Vagina (tissue), 2 donors: ENCODE measurements around the gene ADPRH. TPM values are rescaled to one million over a fixed set of nuclear protein-coding genes. Genes with fewer than 3 reads are reported as not detected.

Source experiments
- DNase-seq, 2 donors: peaks; one replicate each; pipeline ENCODE4 v3.0.0-alpha.2; 2017; ENCODE audit errors: extremely low spot score in 2 of 2
- H3K27ac ChIP-seq: fragments of 200-600 bp; sonication (generic); one replicate; pipeline ENCODE4 v1.5.1; 2019
- H3K27me3 ChIP-seq: fragments of 200-600 bp; sonication (generic); one replicate; pipeline ENCODE4 v1.5.1; 2019
- H3K36me3 ChIP-seq, 2 donors: fragments of 200-600 bp; sonication (generic); one replicate each; pipeline ENCODE4 v1.5.1; 2017 to 2019
- H3K4me1 ChIP-seq: fragments of 200-600 bp; sonication (generic); one replicate; pipeline ENCODE4 v1.5.1; 2019
- H3K4me3 ChIP-seq, 2 donors: fragments of 200-600 bp; sonication (generic); 1 replicate in 1 of 2; 2 replicates in 1 of 2; pipeline ENCODE4 v1.5.1; 2016 to 2019
- H3K9me3 ChIP-seq: fragments of 200-600 bp; sonication (generic); one replicate; pipeline ENCODE4 v1.5.1; 2019
- CTCF ChIP-seq, 3 experiments: fragments of 450-650 bp in 2 of 3; fragments of 200-600 bp in 1 of 3; sonication (generic) in 1 of 3; IDR thresholded peaks; one replicate each; pipeline ENCODE4 v1.5.1; 2017 to 2019; ENCODE audit warnings: antibody characterized with exemption in 3 of 3, mild to moderate bottlenecking in 2 of 3, moderate library complexity in 2 of 3
- POLR2A ChIP-seq, 2 donors: fragments of 450-650 bp; IDR thresholded peaks; one replicate each; pipeline ENCODE4 v1.6.1; 2017; ENCODE audit warnings: antibody characterized with exemption in 2 of 2, mild to moderate bottlenecking in 2 of 2, moderate library complexity in 2 of 2
- POLR2AphosphoS5 ChIP-seq, 2 donors: sonication (generic); formaldehyde crosslinking; IDR thresholded peaks; one replicate each; pipeline ENCODE4 v1.9.0; 2017; ENCODE audit warnings: antibody characterized with exemption in 2 of 2, mild to moderate bottlenecking in 2 of 2, low read depth in 1 of 2; ENCODE audit not compliant: insufficient read depth in 1 of 2
- intact Hi-C: fragments of 100-400 bp; cut with DNase I; formaldehyde crosslinking; loops from one replicate; pipeline ENCODE4 v1.15.1; 2023
- total RNA-seq: library from RNA; depleted of rRNA; stranded (reverse); fragments of >200 nt; gene quantifications from one replicate; pipeline ENCODE4 v1.2.3, GENCODE V29; 2016

ADPRH gene
- total RNA-seq, 1 donor from 2014 or later: 2.9 TPM

DNA sequence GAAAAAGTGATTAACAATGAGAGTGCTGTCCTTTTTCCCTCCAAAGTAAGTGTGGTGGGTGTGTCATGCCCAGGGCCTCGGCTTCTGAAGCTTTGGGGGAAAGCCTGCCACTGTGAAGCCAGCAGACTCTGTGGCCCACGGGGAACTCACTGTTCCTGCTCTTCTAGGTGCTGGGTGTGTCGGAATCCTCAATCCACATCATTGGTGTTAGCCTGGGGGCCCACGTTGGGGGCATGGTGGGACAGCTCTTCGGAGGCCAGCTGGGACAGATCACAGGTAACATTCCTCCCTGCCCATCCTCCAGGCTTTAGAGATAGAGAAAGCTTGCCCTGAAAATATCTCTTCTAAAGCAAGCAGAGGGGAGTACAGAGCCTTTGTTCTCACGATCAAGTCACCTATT lies 30.0 kb downstream of the ADPRH start:
- no peaks in the 10 kb centered on the region for H3K27me3 ChIP-seq
- H3K9me3 ChIP-seq: no peaks in the 10 kb centered on the region
- H3K4me3 ChIP-seq: no peak overlapping the region
- no peak for TF ChIP-seq POLR2AphosphoS5 (IDR thresholded peaks at IDR 0.05; ENCODE audit: insufficient read depth in 1 of 2, low read depth in 1 of 2)
- no peak for DNase-seq
- H3K36me3 ChIP-seq: no peaks in the 10 kb centered on the region
- H3K4me1 ChIP-seq: no peaks in the 10 kb centered on the region
- H3K27ac ChIP-seq: no peak overlapping the region
- intact Hi-C loops: no loop called here

DNA sequence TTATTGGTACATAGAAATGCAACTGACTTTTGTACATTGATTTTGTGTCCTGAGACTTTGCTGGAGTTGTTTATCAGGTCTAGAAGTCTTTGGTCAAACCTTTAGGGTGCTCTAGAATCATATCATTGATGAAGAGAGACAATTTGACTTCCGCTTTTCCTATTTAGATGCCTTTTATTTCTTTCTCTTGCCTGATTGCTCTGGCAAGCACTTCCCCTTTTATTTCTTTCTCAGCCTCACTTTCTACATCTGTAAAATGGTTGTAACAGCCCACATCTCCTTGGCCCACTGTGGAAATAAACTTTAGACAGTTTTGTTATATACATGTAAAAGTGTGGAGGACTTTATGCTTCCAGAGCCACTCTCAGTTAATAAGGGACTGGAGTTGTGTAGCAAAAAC lies 32.4 kb downstream of the ADPRH start:
- intact Hi-C loops: no loop called here
- DNase-seq: no peak
- no peak overlapping the region for H3K4me3 ChIP-seq

GRCh38 chr3:119613201-119613600 lies 33.9 kb downstream of the ADPRH start:
- Histone ChIP-seq H3K4me1 (no peaks in the 10 kb centered on the region), H3K27ac (no peak overlapping the region), H3K4me3 (no peak overlapping the region), H3K9me3 (no peaks in the 10 kb centered on the region), H3K27me3 (no peaks in the 10 kb centered on the region), H3K36me3 (no peaks in the 10 kb centered on the region)
- DNase-seq: peak in 1 of 2 donors; percentile 32
- TF ChIP-seq POLR2A (IDR thresholded peaks at IDR 0.05) (no peak), CTCF (IDR thresholded peaks at IDR 0.05) (no peak), POLR2AphosphoS5 (IDR thresholded peaks at IDR 0.05; ENCODE audit: insufficient read depth in 1 of 2, low read depth in 1 of 2) (no peak)
- intact Hi-C loops: no loop called here

More for the DNA sequence above, 32.4 kb downstream of the ADPRH start:
- H3K27me3 ChIP-seq: no peaks in the 10 kb centered on the region
- no peaks in the 10 kb centered on the region for H3K36me3 ChIP-seq
- no peaks in the 10 kb centered on the region for H3K4me1 ChIP-seq
- no peaks in the 10 kb centered on the region for H3K9me3 ChIP-seq
- H3K27ac ChIP-seq: no peak overlapping the region
- no peak for TF ChIP-seq POLR2AphosphoS5 (IDR thresholded peaks at IDR 0.05; ENCODE audit: insufficient read depth in 1 of 2, low read depth in 1 of 2)
- no peak for TF ChIP-seq CTCF (IDR thresholded peaks at IDR 0.05)
- TF ChIP-seq POLR2A (IDR thresholded peaks at IDR 0.05): no peak

GRCh38 chr3:119613872-119614271 lies 34.6 kb downstream of the ADPRH start:
- no peaks in the 10 kb centered on the region for H3K36me3 ChIP-seq
- TF ChIP-seq CTCF (IDR thresholded peaks at IDR 0.05): no peak
- no peak for TF ChIP-seq POLR2AphosphoS5 (IDR thresholded peaks at IDR 0.05; ENCODE audit: insufficient read depth in 1 of 2, low read depth in 1 of 2)
- TF ChIP-seq POLR2A (IDR thresholded peaks at IDR 0.05): no peak
- no peak overlapping the region for H3K4me3 ChIP-seq
- no peaks in the 10 kb centered on the region for H3K9me3 ChIP-seq
- H3K27me3 ChIP-seq: no peaks in the 10 kb centered on the region
- intact Hi-C loops: no loop called here
- no peaks in the 10 kb centered on the region for H3K4me1 ChIP-seq
- no peak overlapping the region for H3K27ac ChIP-seq
- DNase-seq: peak in 1 of 2 donors; percentile 67

- intact Hi-C loops: no loop called here
- TF ChIP-seq POLR2A (IDR thresholded peaks at IDR 0.05): no peak
- Histone ChIP-seq H3K36me3 (no peaks in the 10 kb centered on the region), H3K4me3 (no peak overlapping the region), H3K4me1 (no peaks in the 10 kb centered on the region), H3K9me3 (no peaks in the 10 kb centered on the region), H3K27ac (no peak overlapping the region), H3K27me3 (no peaks in the 10 kb centered on the region)
- no peak for DNase-seq
These were observed 36.8 kb downstream of the ADPRH start for GRCh38 chr3:119616056-119616455.

GRCh38 chr3:119619094-119619493 lies 39.8 kb downstream of the ADPRH start:
- H3K27me3 ChIP-seq: no peaks in the 10 kb centered on the region

More at GRCh38 chr3:119619094-119619493, 39.8 kb downstream of the ADPRH start:
- Histone ChIP-seq H3K9me3 (no peaks in the 10 kb centered on the region), H3K4me1 (no peaks in the 10 kb centered on the region), H3K36me3 (no peaks in the 10 kb centered on the region), H3K4me3 (no peak overlapping the region), H3K27ac (no peak overlapping the region)
- DNase-seq: no peak
- intact Hi-C loops: no loop called here
- TF ChIP-seq CTCF (IDR thresholded peaks at IDR 0.05) (no peak), POLR2AphosphoS5 (IDR thresholded peaks at IDR 0.05; ENCODE audit: insufficient read depth in 1 of 2, low read depth in 1 of 2) (no peak)
